Ectodermal cell (in vitro differentiated cells): ENCODE results near the gene KIF5A.

ENCODE experiments used
- H3K27ac ChIP-seq: 2 replicates; pipeline ENCODE4 v1.7.0; 2013; ENCODE audit warnings: mild to moderate bottlenecking, low read depth, low read length; ENCODE audit not compliant: insufficient read depth, poor library complexity, severe bottlenecking
- H3K27me3 ChIP-seq: 2 replicates; pipeline ENCODE4 v1.7.0; 2013; ENCODE audit warnings: mild to moderate bottlenecking, low read length; ENCODE audit not compliant: insufficient read depth, control insufficient read depth, poor library complexity, severe bottlenecking
- H3K36me3 ChIP-seq: one replicate; pipeline ENCODE4 v1.7.0; 2013; ENCODE audit warnings: low read length; ENCODE audit not compliant: control insufficient read depth, insufficient read depth
- H3K4me1 ChIP-seq: one replicate; pipeline ENCODE4 v1.7.0; 2013; ENCODE audit warnings: low read length; ENCODE audit not compliant: control insufficient read depth, insufficient read depth
- H3K4me3 ChIP-seq: 2 replicates; pipeline ENCODE4 v1.7.0; 2013; ENCODE audit warnings: low read depth, low read length, control low read depth; ENCODE audit not compliant: insufficient read depth
- H3K9me3 ChIP-seq: 2 replicates; pipeline ENCODE4 v1.7.0; 2013; ENCODE audit warnings: mild to moderate bottlenecking, low read length, moderate library complexity; ENCODE audit not compliant: control insufficient read depth
- WGBS, 2 experiments: methylation state at CpG; one replicate each; pipeline ENCODE4 v1.1.7; 2013; ENCODE audit warnings: missing lambda C conversion rate in 2 of 2; 5-methylcytosine and 5-hydroxymethylcytosine counted together

Gene KIF5A

DNA sequence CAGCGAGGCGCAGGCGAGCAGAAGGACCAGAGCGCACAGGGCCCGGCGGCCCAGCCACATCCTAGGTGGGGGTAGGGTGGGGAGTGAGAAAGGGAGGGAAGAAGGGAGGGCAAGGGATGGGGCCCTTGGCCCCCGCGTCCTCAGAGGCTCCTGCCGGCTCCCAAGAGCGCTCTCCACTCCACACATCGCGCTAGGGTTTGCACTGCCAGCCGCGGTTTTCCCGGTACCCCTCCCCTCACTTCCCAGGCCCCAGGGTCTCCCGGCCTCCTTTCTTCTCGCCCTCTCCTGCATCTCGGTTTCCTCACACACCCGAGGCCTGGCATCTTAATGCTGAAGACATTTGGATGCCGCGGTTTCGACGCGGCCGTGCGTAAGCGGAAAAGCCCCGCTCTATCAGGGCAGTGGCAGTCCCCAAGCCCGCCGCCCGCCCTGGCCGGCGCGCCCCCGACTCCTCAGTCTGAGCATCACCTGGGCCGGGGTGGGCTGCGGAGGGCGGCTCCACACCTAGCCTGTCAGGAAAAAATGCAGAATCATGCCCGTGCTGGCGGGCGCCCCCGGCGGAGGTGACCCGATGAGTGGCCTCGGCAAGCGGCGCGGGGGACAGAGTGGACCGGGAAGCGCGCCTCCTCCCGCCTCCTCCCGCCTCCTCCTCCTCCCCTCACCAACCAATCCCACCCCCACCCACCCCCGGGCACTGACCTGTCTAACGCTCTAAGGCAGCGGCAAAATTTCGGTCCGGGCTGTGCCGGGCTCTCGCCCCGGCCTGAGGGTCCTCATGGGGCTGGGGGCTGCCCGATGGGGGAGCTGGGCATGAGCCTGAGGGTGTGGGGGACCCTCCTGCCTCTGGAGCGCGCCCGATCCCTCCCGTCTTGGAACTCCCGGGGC, 82.5 kb downstream of the KIF5A start:
- peaks cover 12% of the 10 kb centered on the region for H3K4me1 ChIP-seq
- peaks cover 76% of the 10 kb centered on the region for H3K27me3 ChIP-seq
- H3K36me3 ChIP-seq, result no peaks in the 10 kb centered on the region
- no peaks in the 10 kb centered on the region for H3K9me3 ChIP-seq
- no peak overlapping the region for H3K27ac ChIP-seq
- peak overlapping the region; percentile 43 for H3K4me3 ChIP-seq
- 0% methylated on average over 66 to 67 of the region's 67 CpGs for WGBS, 2 experiments

GRCh38 chr12:57632958-57633840, 83.4 kb downstream of the KIF5A start, which contains the start of gene B4GALNT1:
B4GALNT1 (minus strand) TSS chr12:57633201; CDS start chr12:57632132, 1,069 bp downstream.
- Histone ChIP-seq H3K27me3 (peaks cover 67% of the 10 kb centered on the region), H3K4me1 (peaks cover 12% of the 10 kb centered on the region), H3K4me3 (peak within 1 kb of the TSS; percentile 43), H3K27ac (no peak within 1 kb of the TSS), H3K36me3 (no peaks in the 10 kb centered on the region), H3K9me3 (no peaks in the 10 kb centered on the region)
- WGBS, 2 experiments, result 3 to 5% methylated on average over 57 of the region's 58 CpGs
